Measurements from ENCODE around the gene ITFG1.
"Not testable (repeated sequence)": the region's sequence is repeated elsewhere in the genome, so short reads cannot be mapped to it uniquely, and the experiment has no call there.

The ITFG1 gene

GRCh38 chr16:47473004-47473403, 12.1 kb upstream of the ITFG1 start:
- DNase-seq (ENCODE audit: low read depth) = not testable (repeated sequence)

- no peak for DNase-seq (ENCODE audit: low read depth)
Observed at GRCh38 chr16:47470810-47471209, 9.9 kb upstream of the ITFG1 start.

- DNase-seq (ENCODE audit: low read depth) = no peak
Observed at GRCh38 chr16:47470211-47470610, 9.3 kb upstream of the ITFG1 start.

GRCh38 chr16:47469227-47469626, 8.4 kb upstream of the ITFG1 start:
- no peak for DNase-seq (ENCODE audit: low read depth)

GRCh38 chr16:47468070-47468689, 7.3 kb upstream of the ITFG1 start:
- not testable (repeated sequence) for DNase-seq (ENCODE audit: low read depth)

GRCh38 chr16:47467501-47467900, 6.6 kb upstream of the ITFG1 start:
- DNase-seq (ENCODE audit: low read depth) = no peak

- no peak for DNase-seq (ENCODE audit: low read depth)
Observed at GRCh38 chr16:47465919-47466630, 5.2 kb upstream of the ITFG1 start.

GRCh38 chr16:47463771-47464624, 3.1 kb upstream of the ITFG1 start:
- DNase-seq (ENCODE audit: low read depth) = no peak

- DNase-seq (ENCODE audit: low read depth) = no peak
Observed at GRCh38 chr16:47461598-47462266, 869 bp upstream of the ITFG1 start.

GRCh38 chr16:47460359-47460710, 528 bp downstream of the ITFG1 start:
- DNase-seq (ENCODE audit: low read depth) = no peak

GRCh38 chr16:47459603-47460002, 1.3 kb downstream of the ITFG1 start:
- no peak for DNase-seq (ENCODE audit: low read depth)

GRCh38 chr16:47458331-47458730, 2.5 kb downstream of the ITFG1 start:
- DNase-seq (ENCODE audit: low read depth) = no peak

GRCh38 chr16:47449788-47450187, 11.1 kb downstream of the ITFG1 start:
- DNase-seq (ENCODE audit: low read depth) = no peak

- no peak for DNase-seq (ENCODE audit: low read depth)
Observed at GRCh38 chr16:47448830-47449575, 11.9 kb downstream of the ITFG1 start.

GRCh38 chr16:47446431-47446830, 14.4 kb downstream of the ITFG1 start:
- DNase-seq (ENCODE audit: low read depth) = no peak

GRCh38 chr16:47442884-47443283, 18.0 kb downstream of the ITFG1 start:
- DNase-seq (ENCODE audit: low read depth) = not testable (repeated sequence)

GRCh38 chr16:47440066-47440465, 20.8 kb downstream of the ITFG1 start:
- not testable (repeated sequence) for DNase-seq (ENCODE audit: low read depth)

GRCh38 chr16:47434274-47434673, 26.6 kb downstream of the ITFG1 start:
- not testable (repeated sequence) for DNase-seq (ENCODE audit: low read depth)

- DNase-seq (ENCODE audit: low read depth) = no peak
Observed at GRCh38 chr16:47431960-47432359, 28.9 kb downstream of the ITFG1 start.

- DNase-seq (ENCODE audit: low read depth) = no peak
Observed at GRCh38 chr16:47426806-47427205, 34.1 kb downstream of the ITFG1 start.

GRCh38 chr16:47424846-47425245, 36.0 kb downstream of the ITFG1 start:
- no peak for DNase-seq (ENCODE audit: low read depth)

- DNase-seq (ENCODE audit: low read depth) = no peak
Observed at GRCh38 chr16:47416869-47417268, 44.0 kb downstream of the ITFG1 start.
